HCT116 (cell line): ENCODE results near the gene FAM227B. TPM values are rescaled to one million over a fixed set of nuclear protein-coding genes. Genes with fewer than 3 reads are reported as not detected.
A peak's percentile ranks its signal among the peaks of the same experiment; 100 is the strongest.
"Not testable (repeated sequence)": the region's sequence is repeated elsewhere in the genome, so short reads cannot be mapped to it uniquely, and the experiment has no call there.

Experiments
- ATAC-seq: fragments of 200-7000 bp; cut with Tn5 transposase; 2 replicates; pipeline ENCODE4 v1.9.1; 2020; ENCODE audit warnings: mild to moderate bottlenecking, moderate library complexity
- BruUV-seq: library from RNA; stranded (reverse); fragments of 400-500 nt; replicated peaks from 2 replicates; lab custom pipeline; 2021; lab: Mats Ljungman, UMichigan
- CTCF ChIA-PET: fragments of 300-600 bp; sonication (Branson Sonifier 250); formaldehyde crosslinking; loops from one replicate; lab custom pipeline; 2021; ENCODE audit warnings: antibody characterized with exemption; lab: Charles Lee
- POLR2A ChIA-PET: fragments of 300-600, 350-600 bp; sonication (Branson Sonifier 250); formaldehyde crosslinking; loops from one replicate; lab custom pipeline; 2021; ENCODE audit warnings: antibody characterized with exemption; lab: Charles Lee
- RAD21 ChIA-PET, 2 experiments: fragments of 300-600 bp; sonication (Branson Sonifier 250); formaldehyde crosslinking; loops; one replicate each; lab custom pipeline; 2023; ENCODE audit warnings: low total read pairs in 2 of 2; ENCODE audit not compliant: uncharacterized antibody in 2 of 2, unreplicated experiment in 2 of 2, low non-redundant PET in 1 of 2; lab: Charles Lee
- DNase-seq: peaks from one replicate; pipeline ENCODE4 v3.0.0-alpha.2; 2010; ENCODE audit warnings: low read depth, low spot score
- H2AFZ ChIP-seq: fragments of 200-600 bp; shearing (Covaris generic), sonication (generic); 2 replicates; pipeline ENCODE4 v1.6.1; 2017; ENCODE audit warnings: low read depth, mixed run types, mixed read lengths, antibody characterized with exemption, low read length; ENCODE audit not compliant: poor library complexity, severe bottlenecking
- H3K27ac ChIP-seq: 2 replicates; pipeline ENCODE4 v1.5.1; 2012; ENCODE audit warnings: low read depth, low read length
- H3K27me3 ChIP-seq: fragments of 200-600 bp; sonication (generic); 2 replicates; pipeline ENCODE4 v1.6.1; 2016; ENCODE audit warnings: mixed run types, low read length, mixed read lengths; ENCODE audit not compliant: insufficient read depth
- H3K36me3 ChIP-seq, 2 experiments: fragments of 200-500 bp in 1 of 2; fragments of 200-600 bp in 1 of 2; sonication (Bioruptor generic) in 1 of 2; sonication (generic) in 1 of 2; 2 replicates each; pipeline versions ENCODE4 v1.5.1 to v1.6.1; 2014 to 2016; ENCODE audit warnings: low read length in 2 of 2, inconsistent platforms in 1 of 2, mixed read lengths in 1 of 2, mixed run types in 1 of 2; ENCODE audit not compliant: insufficient read depth in 2 of 2, control insufficient read depth in 1 of 2
- H3K4me1 ChIP-seq, 2 experiments: fragments of 200-600 bp in 1 of 2; sonication (generic) in 1 of 2; 2 replicates each; pipeline versions ENCODE4 v1.5.1 to v1.6.1; 2012 to 2017; ENCODE audit warnings: low read length in 2 of 2, inconsistent platforms in 1 of 2, mild to moderate bottlenecking in 1 of 2, mixed read lengths in 1 of 2, mixed run types in 1 of 2, moderate library complexity in 1 of 2; ENCODE audit not compliant: insufficient read depth in 2 of 2, control insufficient read depth in 1 of 2
- H3K4me2 ChIP-seq: fragments of 200-600 bp; sonication (generic); 2 replicates; pipeline ENCODE4 v1.6.1; 2017; ENCODE audit warnings: mixed run types, low read length, mixed read lengths
- H3K4me3 ChIP-seq, 2 experiments: fragments of 200-600 bp in 1 of 2; sonication (generic) in 1 of 2; replicated peaks in 1 of 2; 2 replicates each; pipeline ENCODE4 v1.5.1; 2011 to 2016; ENCODE audit warnings: low read length in 2 of 2, control low read depth in 1 of 2, low read depth in 1 of 2, mild to moderate bottlenecking in 1 of 2, mixed read lengths in 1 of 2, mixed run types in 1 of 2
- H3K79me2 ChIP-seq: fragments of 200-600 bp; sonication (generic); 2 replicates; pipeline ENCODE4 v1.6.1; 2017; ENCODE audit warnings: mild to moderate bottlenecking, mixed run types, low read length, moderate library complexity, mixed read lengths; ENCODE audit not compliant: insufficient read depth
- H3K9ac ChIP-seq: fragments of 200-600 bp; sonication (generic); 2 replicates; pipeline ENCODE4 v1.6.1; 2016; ENCODE audit warnings: low read length, mixed read lengths
- H3K9me2 ChIP-seq: fragments of 200-600 bp; sonication (generic), shearing (Covaris generic); 2 replicates; pipeline ENCODE4 v1.6.1; 2017; ENCODE audit warnings: mixed run types, mild to moderate bottlenecking, moderate library complexity; ENCODE audit not compliant: insufficient read depth
- H3K9me3 ChIP-seq, 2 experiments: fragments of 200-500 bp in 1 of 2; fragments of 200-600 bp in 1 of 2; sonication (Bioruptor generic) in 1 of 2; sonication (generic) in 1 of 2; 2 replicates each; pipeline ENCODE4 v1.6.1; 2014 to 2017; ENCODE audit warnings: low read length in 2 of 2, mixed read lengths in 2 of 2, inconsistent platforms in 1 of 2, low read depth in 1 of 2, mild to moderate bottlenecking in 1 of 2, mixed run types in 1 of 2, moderate library complexity in 1 of 2; ENCODE audit not compliant: control insufficient read depth in 1 of 2, insufficient read depth in 1 of 2
- H4K20me1 ChIP-seq: fragments of 200-600 bp; sonication (generic), shearing (Covaris generic); 2 replicates; pipeline ENCODE4 v1.6.1; 2017; ENCODE audit warnings: mixed run types, mild to moderate bottlenecking, moderate library complexity; ENCODE audit not compliant: insufficient read depth
- CBX3 ChIP-seq: IDR thresholded peaks from 2 replicates; pipeline ENCODE4 v1.6.1; 2012; ENCODE audit warnings: low read depth
- ELF1 ChIP-seq: IDR thresholded peaks from 2 replicates; pipeline ENCODE4 v1.6.1; 2012; ENCODE audit warnings: low read depth, borderline replicate concordance
- EZH2 ChIP-seq: fragments of 200-600 bp; sonication (generic); IDR thresholded peaks from 2 replicates; pipeline ENCODE4 v1.6.1; 2017; ENCODE audit warnings: antibody characterized with exemption, mixed run types
- EZH2phosphoT487 ChIP-seq: fragments of 200-600 bp; IDR thresholded peaks from 2 replicates; pipeline ENCODE4 v1.6.1; 2018; ENCODE audit warnings: antibody characterized with exemption, borderline replicate concordance
- FOSL1 ChIP-seq: IDR thresholded peaks from 2 replicates; pipeline ENCODE4 v1.6.1; 2012; ENCODE audit warnings: low read depth
- MAX ChIP-seq: IDR thresholded peaks from 2 replicates; pipeline ENCODE4 v1.6.1; 2012
- POLR2A ChIP-seq: IDR thresholded peaks from 2 replicates; pipeline ENCODE4 v1.7.0; 2011; ENCODE audit warnings: borderline replicate concordance; ENCODE audit not compliant: insufficient read depth, insufficient read length; ENCODE audit errors: extremely low read depth
- RAD21 ChIP-seq: IDR thresholded peaks from 2 replicates; pipeline ENCODE4 v1.6.1; 2012; ENCODE audit warnings: low read depth, mild to moderate bottlenecking
- REST ChIP-seq: IDR thresholded peaks from 2 replicates; pipeline ENCODE4 v1.6.1; 2012; ENCODE audit warnings: low read depth
- SIN3A ChIP-seq: IDR thresholded peaks from 2 replicates; pipeline ENCODE4 v1.6.1; 2012; ENCODE audit warnings: low read depth
- SP1 ChIP-seq: IDR thresholded peaks from 2 replicates; pipeline ENCODE4 v1.6.1; 2012; ENCODE audit warnings: low read depth
- SRF ChIP-seq: IDR thresholded peaks from 2 replicates; pipeline ENCODE4 v1.6.1; 2012; ENCODE audit warnings: low read depth
- intact Hi-C: fragments of 100-400 bp; cut with micrococcal nuclease; formaldehyde crosslinking; loops from 2 replicates; pipeline ENCODE4 v1.10.0; 2022
- total RNA-seq: library from RNA; stranded (reverse); gene quantifications from one replicate; pipeline ENCODE4 v1.2.1, GENCODE V29; 2021; ENCODE audit not compliant: unreplicated experiment

Gene FAM227B
- total RNA-seq, 1 experiment from 2014 or later: 6.9 TPM

- TF ChIP-seq REST (no peak), EZH2phosphoT487 (no peak), POLR2A (peak; percentile 85), ELF1 (peak; percentile 55), SIN3A (peak; percentile 98)
- TF ChIP-seq, all 23 proteins: peak for 15
These were observed at the start of gene FAM227B, which contains the start of gene DTWD1 (continued) for GRCh38 chr15:49620658-49621368.

- no peaks in the 10 kb centered on the region for H4K20me1 ChIP-seq
These were observed 48.7 kb upstream of the FAM227B start for GRCh38 chr15:49669288-49669687.

DNA sequence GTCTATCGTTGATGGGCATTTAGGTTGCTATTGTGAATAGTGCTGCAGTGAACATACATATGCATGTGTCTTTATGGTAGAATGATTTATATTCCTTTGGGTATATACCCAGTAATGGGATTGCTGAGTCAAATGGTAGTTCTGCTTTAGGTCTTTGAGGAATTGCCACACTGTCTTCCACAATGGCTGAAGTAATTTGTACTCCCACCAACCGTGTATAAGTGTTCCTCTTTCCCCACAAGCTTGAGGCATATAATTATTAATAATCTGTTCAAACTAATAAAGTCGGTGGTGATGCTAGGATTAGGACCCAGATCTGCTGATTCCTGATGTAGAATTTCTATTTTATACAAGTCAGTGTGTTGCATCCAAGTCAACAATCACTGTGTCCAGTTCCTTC is 45.9 kb upstream of the FAM227B start:
- H2AFZ ChIP-seq, H3K4me2 ChIP-seq, DNase-seq, RAD21 ChIA-PET, H3K9me3 ChIP-seq, H3K4me3 ChIP-seq, intact Hi-C loops, H3K9ac ChIP-seq, H3K36me3 ChIP-seq, H3K9me2 ChIP-seq, H3K27me3 ChIP-seq, BruUV-seq, ATAC-seq, H4K20me1 ChIP-seq, H3K27ac ChIP-seq, CTCF ChIA-PET, POLR2A ChIA-PET, H3K4me1 ChIP-seq, H3K79me2 ChIP-seq: not testable (repeated sequence)

More at GRCh38 chr15:49669288-49669687, 48.7 kb upstream of the FAM227B start:
- TF ChIP-seq SP1: no peak
- no peak for TF ChIP-seq MAX
- TF ChIP-seq EZH2: no peak
- no peak for TF ChIP-seq ELF1
- TF ChIP-seq CBX3: no peak
- TF ChIP-seq SRF: no peak
- no peak for TF ChIP-seq RAD21
- no peak for TF ChIP-seq FOSL1
- H3K9ac ChIP-seq: no peak overlapping the region
- intact Hi-C loops: no loop called here
- ATAC-seq: no peak
- ChIA-PET RAD21 (no interaction called here), CTCF (no interaction called here), POLR2A (no interaction called here)
- DNase-seq: no peak
- no peak overlapping the region for H3K4me2 ChIP-seq
- H3K4me3 ChIP-seq: no peak overlapping the region
- H3K79me2 ChIP-seq: no peaks in the 10 kb centered on the region
- H3K9me3 ChIP-seq: no peaks in the 10 kb centered on the region
- no peaks in the 10 kb centered on the region for H3K36me3 ChIP-seq
- no peak overlapping the region for H3K27ac ChIP-seq
- no peaks in the 10 kb centered on the region for H3K9me2 ChIP-seq
- H2AFZ ChIP-seq: no peak overlapping the region
- no peaks in the 10 kb centered on the region for H3K4me1 ChIP-seq
- no TSS peak for BruUV-seq
- no peaks in the 10 kb centered on the region for H3K27me3 ChIP-seq
